ENCODE measurements around the gene AQP5. TPM values are rescaled to one million over a fixed set of nuclear protein-coding genes. Genes with fewer than 3 reads are reported as not detected.

AQP5 gene
- total RNA-seq, 1 donor from 2014 or later: not detected

DNA sequence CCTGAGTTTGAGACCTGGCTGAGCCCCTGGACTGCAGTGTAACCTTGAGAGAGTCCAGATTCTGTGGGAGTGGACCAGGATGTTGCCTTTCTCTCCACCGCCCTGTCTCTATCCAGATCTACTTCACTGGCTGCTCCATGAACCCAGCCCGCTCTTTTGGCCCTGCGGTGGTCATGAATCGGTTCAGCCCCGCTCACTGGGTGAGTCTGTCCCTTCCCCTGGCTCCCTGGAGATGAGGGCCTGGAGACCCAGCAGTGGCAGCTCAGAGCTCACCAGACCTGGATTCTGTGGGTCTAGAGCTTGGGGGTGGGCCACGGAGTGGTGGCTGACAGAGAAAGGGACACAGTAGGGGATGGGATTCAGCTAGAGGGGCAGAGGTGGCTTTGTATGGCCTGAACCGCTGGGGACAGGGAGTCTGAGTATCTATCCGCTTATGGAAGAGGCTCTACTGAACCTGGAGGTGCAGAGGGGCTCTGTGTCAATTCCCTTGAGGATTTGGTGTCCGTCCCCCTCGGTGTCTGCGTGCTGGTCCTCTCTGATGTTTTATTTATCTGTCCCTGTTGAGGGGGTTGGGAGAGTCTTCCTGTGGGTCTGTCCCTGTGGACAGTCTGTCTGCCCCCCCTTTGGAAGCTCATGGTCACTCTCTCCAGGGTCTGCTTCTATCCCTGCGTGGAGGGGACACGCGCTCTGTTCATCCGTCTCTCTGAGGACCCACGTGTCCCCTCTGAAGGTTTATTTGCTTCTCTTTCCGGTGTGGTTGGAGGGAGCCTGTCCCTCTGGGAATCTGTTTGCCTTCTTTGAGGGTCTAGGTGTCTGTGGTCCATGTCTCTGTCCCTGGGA is 2.5 kb downstream of the AQP5 start:
- DNase-seq (ENCODE audit: extremely low read depth, low read depth, low spot score): no peak

GRCh38 chr12:49964849-49965624 is 3.4 kb downstream of the AQP5 start:
- no peak for DNase-seq (ENCODE audit: extremely low read depth, low read depth, low spot score)

GRCh38 chr12:49965836-49966235 is 4.2 kb downstream of the AQP5 start:
- DNase-seq (ENCODE audit: extremely low read depth, low read depth, low spot score): no peak

- no peak for DNase-seq (ENCODE audit: extremely low read depth, low read depth, low spot score)
Observed at GRCh38 chr12:49966511-49967041, 4.9 kb downstream of the AQP5 start.

- DNase-seq (ENCODE audit: extremely low read depth, low read depth, low spot score): no peak
Observed at GRCh38 chr12:49967042-49967776, 5.5 kb downstream of the AQP5 start.

DNA sequence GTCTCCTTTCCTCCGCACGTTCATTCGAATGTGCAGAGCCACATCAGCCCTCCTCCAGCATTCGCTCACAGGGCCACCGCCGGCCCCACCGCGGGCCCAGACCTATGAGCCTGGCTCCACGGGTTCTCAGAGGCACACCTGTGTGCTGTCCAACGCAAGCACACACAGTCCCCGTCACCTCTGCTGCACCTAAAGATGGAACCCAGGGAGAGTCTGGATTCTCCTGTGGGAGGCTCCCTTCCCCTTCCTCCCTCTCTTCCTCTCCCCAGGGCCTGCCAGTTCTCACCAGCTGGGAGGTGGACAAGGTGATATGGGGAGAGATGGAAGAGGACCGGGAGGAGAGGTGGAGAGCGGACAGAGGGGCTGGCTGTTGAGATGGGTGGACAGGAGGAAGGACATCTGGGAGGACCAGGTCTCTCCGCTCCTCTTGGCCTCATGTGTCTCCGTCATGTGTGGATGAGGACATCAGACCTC is 6.1 kb downstream of the AQP5 start:
- no peak for DNase-seq (ENCODE audit: extremely low read depth, low read depth, low spot score)

DNA sequence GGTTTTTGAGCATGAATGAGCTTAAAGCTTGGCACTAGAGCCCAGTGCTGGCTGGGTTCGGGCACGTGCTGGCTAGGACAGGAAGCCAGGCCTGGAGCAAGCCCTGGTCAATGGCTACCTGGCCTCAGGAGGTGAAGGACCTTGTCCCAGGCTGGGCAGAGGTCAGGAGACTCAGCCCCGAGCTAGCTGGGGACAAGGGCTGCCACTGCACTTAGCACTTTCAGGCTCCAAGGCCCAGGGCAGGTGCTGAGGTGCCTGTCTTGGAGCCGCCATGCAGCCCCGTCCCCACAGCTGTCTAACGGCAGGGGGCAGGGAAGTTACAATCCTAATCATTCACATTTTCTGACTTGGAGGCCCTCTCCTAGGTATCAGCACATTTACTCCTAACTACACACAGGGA is 6.8 kb downstream of the AQP5 start:
- DNase-seq (ENCODE audit: extremely low read depth, low read depth, low spot score): no peak

DNA sequence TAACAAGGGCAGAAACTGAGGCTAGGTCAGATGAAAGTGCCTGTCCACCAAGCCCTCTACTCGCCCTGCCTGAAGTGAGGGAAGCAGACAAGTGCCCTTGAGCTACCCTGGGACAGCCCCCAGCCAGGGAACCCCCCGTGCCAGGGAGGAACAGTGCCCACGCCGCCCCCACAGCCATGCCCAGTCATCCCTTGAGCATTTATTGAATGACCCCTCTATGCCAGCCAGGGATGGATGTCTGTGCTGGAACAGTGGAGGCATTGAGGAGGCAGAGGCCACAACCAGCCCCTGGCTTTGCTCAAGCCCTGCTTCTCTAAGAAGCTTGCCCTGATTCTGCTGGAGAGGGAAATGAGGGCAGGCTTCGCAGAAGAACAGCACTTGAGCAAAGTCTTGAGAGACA is 7.4 kb downstream of the AQP5 start:
- DNase-seq (ENCODE audit: extremely low read depth, low read depth, low spot score): no peak

GRCh38 chr12:49969651-49970429 is 8.2 kb downstream of the AQP5 start:
- no peak for DNase-seq (ENCODE audit: extremely low read depth, low read depth, low spot score)

DNA sequence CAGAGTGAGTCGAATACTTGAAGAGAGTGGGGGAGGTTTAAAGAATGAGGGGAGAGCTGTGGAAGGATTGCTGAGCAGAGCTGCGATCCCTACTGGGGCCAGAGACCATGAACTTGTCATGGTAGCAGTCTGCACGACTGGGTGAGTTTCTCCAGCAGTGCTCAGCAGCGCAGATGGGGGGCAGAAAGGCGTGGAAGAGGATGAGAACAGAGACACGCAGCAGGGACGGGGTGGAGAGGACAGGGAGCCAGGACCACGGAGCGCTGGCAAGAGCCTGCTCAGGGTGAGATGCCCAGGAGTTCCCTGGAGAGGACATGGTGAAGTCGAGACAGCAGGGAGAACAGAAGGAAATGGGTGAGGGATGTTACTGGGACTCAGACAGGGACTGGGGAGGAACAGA is 9.0 kb downstream of the AQP5 start:
- DNase-seq (ENCODE audit: extremely low read depth, low read depth, low spot score): no peak

DNA sequence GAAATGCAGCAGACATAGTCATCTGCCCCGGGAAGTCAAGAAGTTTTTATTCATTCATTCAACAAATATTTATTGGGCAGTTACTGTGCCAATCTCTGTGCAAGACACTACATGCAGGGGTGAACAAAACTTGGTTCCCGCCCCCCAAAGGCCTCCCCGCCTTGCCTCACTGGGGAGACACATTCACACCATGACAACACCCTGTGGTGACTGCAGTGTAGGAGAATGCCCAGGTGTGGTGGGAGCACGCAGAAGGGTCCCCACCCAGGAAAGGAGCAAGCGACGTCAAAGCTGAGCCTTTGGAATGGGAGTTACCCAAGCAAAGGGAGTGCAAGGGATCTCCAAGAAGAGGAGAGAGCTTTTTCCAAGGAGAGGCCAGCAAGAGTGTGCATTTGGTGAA is 9.5 kb downstream of the AQP5 start:
- no peak for DNase-seq (ENCODE audit: extremely low read depth, low read depth, low spot score)

DNA sequence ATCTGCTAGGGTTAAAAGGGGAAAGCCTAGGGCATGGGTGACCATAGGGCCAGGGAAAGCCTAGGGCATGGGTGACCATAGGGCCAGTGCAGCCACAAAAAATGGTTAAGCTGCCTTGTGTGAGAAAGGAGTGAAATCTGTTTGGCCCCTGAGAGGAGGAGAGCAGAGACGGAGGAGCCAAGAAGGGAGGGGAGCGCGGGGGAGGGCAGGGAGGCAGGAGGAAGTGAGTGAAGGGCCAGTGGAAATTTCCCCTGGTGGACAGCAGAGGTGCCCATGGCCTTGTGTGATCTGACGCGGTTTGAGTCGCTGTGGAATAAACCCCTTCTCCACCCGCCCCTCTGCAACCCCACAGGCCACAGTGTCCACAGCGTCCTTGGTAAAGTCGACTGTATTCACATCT is 10.5 kb downstream of the AQP5 start:
- DNase-seq (ENCODE audit: extremely low read depth, low read depth, low spot score): no peak

DNA sequence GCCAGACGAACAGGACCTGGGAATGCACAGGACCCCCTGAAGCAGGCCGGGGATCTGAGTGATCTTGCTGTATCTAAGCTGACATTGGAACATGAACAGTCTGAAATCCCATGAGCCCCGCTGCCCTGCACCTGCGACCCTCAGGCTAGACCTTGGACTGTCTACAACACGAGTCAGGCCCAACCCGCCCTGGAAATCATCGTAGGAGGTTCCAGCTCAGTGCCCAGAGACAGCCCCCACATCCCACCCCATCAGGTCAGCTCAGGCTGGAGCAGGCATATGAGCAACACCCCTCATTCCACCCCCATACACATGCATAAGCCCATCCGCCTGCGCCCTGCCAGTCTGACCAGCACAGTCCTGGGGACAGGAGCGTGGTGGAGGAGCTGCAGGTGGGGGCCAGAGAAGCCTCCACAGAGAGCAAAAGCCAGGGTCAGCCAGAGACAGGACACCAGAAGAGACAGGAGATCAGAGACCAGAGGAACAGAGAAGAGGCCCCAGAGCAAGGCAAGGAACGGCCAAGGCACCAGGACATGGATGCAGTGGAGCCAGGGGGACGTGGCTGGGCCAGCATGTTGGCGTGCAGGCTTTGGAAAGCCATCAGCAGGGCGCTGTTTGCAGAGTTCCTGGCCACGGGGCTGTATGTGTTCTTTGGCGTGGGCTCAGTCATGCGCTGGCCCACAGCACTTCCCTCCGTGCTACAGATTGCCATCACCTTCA is 11.1 kb downstream of the AQP5 start, which contains the start of gene AQP6:
AQP6 (plus strand) TSS at position 307 of the 720 bp plus-strand sequence; CDS start at position 534, 227 bp downstream.
- no peak for DNase-seq (ENCODE audit: extremely low read depth, low read depth, low spot score)

- no peak for DNase-seq (ENCODE audit: extremely low read depth, low read depth, low spot score)
Observed at GRCh38 chr12:49973361-49973830, 11.7 kb downstream of the AQP5 start.

GRCh38 chr12:49974231-49974675 is 12.6 kb downstream of the AQP5 start:
- no peak for DNase-seq (ENCODE audit: extremely low read depth, low read depth, low spot score)

- no peak for DNase-seq (ENCODE audit: extremely low read depth, low read depth, low spot score)
Observed at GRCh38 chr12:49974677-49975317, 13.1 kb downstream of the AQP5 start.

GRCh38 chr12:49975318-49975761 is 13.7 kb downstream of the AQP5 start:
- no peak for DNase-seq (ENCODE audit: extremely low read depth, low read depth, low spot score)

DNA sequence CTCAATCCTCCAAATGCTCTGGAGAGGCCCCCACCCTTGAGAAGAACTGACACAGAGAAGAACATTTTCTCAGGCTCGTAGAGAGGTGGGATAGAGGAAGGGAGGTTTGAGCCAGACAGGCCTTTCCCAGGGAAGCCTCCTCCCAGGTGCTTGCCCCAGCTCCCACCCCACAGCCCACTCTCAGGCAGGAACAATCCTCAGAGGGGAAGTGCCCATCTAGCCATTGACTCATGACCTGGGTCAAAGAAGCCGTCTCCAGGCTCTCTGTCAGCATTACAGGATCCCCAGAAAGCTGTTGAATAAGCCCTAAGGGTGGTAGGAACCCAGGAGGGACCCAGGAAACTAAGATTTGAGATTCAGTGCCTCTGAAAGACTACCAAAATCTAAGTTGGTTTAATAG is 14.9 kb downstream of the AQP5 start:
- no peak for DNase-seq (ENCODE audit: extremely low read depth, low read depth, low spot score)

GRCh38 chr12:49978125-49978524 is 16.5 kb downstream of the AQP5 start:
- no peak for DNase-seq (ENCODE audit: extremely low read depth, low read depth, low spot score)
